Endometrial microvascular endothelial cells (primary cell): ENCODE data around the gene TNIK. TPM values are rescaled to one million over a fixed set of nuclear protein-coding genes. Genes with fewer than 3 reads are reported as not detected.

ENCODE experiments used
- in situ Hi-C: cut with HindIII; loops from 2 replicates; pipeline ENCODE4 v1.10.0; 2017; ENCODE audit warnings: low sequenced_read_pairs, low pct_unique_long_range_greater_than_20kb; ENCODE audit errors: inconsistent ontology term
- total RNA-seq: library from RNA; depleted of rRNA; stranded (reverse); fragments of >200 nt; gene quantifications from one replicate; pipeline ENCODE4 v1.2.3, GENCODE V29; 2015; ENCODE audit errors: inconsistent ontology term

TNIK gene
- 22.9 TPM for total RNA-seq

- in situ Hi-C loops = loop anchor here (10.0 kb wide), 1 partner anchor 275 kb away; no protein-coding TSS in a partner anchor
Observed at GRCh38 chr3:171459942-171460724, at the start of gene TNIK. TNIK (minus strand) TSS chr3:171460405; CDS start chr3:171460063, 342 bp downstream.

DNA sequence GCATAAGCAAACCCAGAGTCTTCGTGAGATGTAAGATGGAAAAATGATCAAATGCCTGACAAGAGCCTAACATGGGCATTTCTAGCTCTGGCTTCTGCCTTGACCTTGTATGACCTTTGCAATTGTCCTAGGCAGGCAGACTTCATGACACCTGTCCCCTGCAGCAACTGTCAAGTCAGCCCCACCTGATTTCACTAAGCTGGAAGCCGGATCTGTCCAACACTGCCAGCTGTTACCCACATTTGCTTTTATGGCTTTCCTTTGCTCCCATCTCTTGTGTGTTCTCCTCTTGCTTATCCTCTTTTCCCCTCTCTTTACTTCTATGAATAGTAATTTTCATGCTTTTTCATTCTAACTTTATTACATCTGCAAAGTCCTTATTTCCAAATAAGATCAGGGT is 48.5 kb upstream of the TNIK start:
- in situ Hi-C loops = no loop called here

GRCh38 chr3:171508206-171508605 is 48.0 kb upstream of the TNIK start:
- in situ Hi-C loops = no loop called here

- in situ Hi-C loops = no loop called here
Observed at GRCh38 chr3:171506743-171507319, 46.6 kb upstream of the TNIK start.

- in situ Hi-C loops = no loop called here
Observed at GRCh38 chr3:171505822-171506333, 45.7 kb upstream of the TNIK start.

GRCh38 chr3:171504376-171504775 is 44.2 kb upstream of the TNIK start:
- in situ Hi-C loops = no loop called here

DNA sequence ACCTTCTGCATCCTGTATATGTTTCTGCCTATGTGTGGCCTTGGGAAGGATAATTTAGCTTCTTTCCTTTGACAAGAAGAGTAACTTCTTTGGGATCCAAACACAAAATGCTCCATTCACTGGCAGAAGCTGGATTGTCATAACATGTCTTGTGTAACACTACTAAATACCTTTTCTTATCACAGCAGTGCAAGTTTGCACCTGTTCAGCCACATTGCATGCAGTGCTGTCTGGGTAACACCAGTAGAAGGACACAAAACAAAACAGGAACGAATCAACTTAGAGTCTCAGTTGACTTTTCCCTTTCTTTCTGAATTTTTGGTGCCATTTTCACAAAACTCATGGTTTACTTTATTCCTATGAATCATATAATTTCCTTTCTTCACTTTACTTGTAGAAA is 43.6 kb upstream of the TNIK start:
- in situ Hi-C loops = no loop called here

GRCh38 chr3:171498921-171499320 is 38.7 kb upstream of the TNIK start:
- in situ Hi-C loops = no loop called here

- in situ Hi-C loops = no loop called here
Observed at GRCh38 chr3:171497468-171497867, 37.3 kb upstream of the TNIK start.

GRCh38 chr3:171495413-171495812 is 35.2 kb upstream of the TNIK start:
- in situ Hi-C loops = no loop called here

- in situ Hi-C loops = no loop called here
Observed at GRCh38 chr3:171494457-171495109, 34.4 kb upstream of the TNIK start.

GRCh38 chr3:171491361-171491760 is 31.2 kb upstream of the TNIK start:
- in situ Hi-C loops = no loop called here

DNA sequence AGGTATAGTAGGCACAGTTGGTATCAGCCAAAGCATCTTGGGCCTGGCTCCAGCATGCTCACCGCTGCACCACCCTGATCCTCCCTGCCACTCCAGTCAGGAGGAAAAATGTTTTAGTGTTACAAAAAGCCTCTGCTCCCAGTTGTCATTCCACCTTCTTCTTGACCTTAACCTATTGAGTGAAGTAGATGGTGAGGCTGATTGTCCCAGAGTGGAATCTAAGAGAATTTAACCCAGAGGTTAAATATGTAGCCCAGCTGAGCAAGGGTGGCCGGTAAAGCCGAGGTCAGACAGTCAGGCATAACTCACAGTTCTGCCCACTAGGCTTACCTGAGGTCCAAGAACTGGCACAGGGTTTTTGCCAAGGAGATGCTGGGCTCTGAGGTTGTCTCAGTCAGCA is 30.7 kb upstream of the TNIK start:
- in situ Hi-C loops = no loop called here

- in situ Hi-C loops = no loop called here
Observed at GRCh38 chr3:171489348-171489747, 29.1 kb upstream of the TNIK start.

GRCh38 chr3:171488479-171488878 is 28.3 kb upstream of the TNIK start:
- in situ Hi-C loops = no loop called here

DNA sequence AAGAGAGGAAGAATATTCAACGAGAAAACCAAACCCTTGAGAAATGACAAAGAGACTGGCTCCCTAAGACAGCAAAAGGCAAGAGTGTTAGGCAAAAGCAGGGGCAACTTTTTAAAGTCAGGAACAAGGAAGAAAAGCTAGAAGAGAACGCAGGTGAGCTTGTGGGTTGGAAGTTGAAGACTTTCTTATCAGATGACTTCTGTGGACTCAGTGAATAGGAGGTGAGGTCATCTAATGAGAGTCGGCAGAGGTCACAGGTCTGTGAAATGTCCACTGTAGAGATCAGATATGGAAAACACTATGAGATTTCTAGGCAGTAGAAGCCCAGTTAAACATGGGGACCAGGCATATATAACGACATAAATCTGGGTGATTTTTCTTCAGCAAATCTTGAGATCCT is 27.2 kb upstream of the TNIK start:
- in situ Hi-C loops = no loop called here

DNA sequence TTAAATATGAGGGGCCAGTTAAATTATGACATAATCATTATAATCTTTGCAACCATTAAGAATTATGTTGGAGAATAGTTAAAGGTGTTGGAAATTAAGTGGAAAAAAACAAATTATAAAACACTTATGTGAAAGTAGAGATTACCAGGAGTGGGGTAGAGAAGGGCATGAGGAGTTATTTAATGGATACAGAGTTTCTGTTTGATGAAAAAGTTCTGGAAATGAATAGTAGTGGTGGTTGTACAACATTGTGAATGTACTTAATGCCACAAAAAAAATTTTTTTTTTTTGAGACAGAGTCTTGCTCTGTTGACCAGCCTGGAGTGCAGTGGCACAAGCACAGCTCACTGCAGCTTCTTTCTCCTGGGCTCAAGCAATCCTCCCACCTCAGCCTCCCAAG is 25.1 kb upstream of the TNIK start:
- in situ Hi-C loops = no loop called here

GRCh38 chr3:171481011-171481410 is 20.8 kb upstream of the TNIK start:
- in situ Hi-C loops = no loop called here

DNA sequence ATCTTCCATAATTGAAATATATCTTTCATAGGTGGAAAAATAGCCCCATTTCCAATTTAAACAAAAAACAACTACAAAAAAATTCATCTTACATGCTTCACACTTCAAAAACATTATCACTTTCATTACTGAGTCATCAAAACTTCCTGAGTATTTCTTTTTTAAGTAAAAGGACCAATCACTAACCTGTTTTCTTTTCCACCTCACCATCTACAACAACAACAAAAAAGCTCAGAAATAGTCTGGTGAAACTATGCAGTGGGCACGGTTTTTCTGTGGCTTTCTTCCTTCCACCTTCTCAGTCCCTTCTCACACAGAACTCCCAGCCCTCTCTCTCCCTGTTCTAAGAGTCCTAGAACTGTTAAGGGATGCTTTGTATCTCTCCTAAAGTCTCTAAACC is 20.3 kb upstream of the TNIK start:
- in situ Hi-C loops = no loop called here

DNA sequence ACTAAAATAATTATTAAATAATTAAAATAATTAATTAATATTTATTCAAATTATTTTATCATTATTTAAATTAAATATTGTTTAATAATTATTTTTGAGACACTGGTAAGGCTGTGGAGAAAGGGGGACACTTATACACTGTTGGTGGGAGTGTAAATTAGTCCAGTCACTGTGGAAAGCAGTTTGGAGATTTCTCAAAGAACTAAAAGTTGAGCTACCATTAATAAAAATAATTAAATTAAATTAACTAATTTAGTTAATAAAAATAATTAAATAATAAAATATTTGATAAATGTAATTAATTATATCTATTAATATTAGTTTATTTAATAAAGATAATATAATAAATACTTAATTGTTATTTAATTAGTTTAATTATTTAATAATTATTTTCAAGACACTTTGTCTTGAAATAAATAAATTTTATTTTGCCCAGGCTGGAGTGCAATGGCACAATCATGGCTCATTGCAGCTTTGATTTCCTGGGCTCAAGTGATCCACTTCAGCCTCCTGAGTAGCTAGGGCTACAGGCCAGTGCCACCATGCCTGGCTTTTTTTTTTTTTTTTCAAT is 16.4 kb upstream of the TNIK start:
- in situ Hi-C loops = no loop called here
